Hepatocyte (in vitro differentiated cells): ENCODE data around the gene GPR78.

ENCODE experiments used
- CTCF ChIP-seq: fragments of 200-600 bp; sonication (generic); IDR thresholded peaks from 2 replicates; pipeline ENCODE4 v1.5.1; 2016; ENCODE audit warnings: antibody characterized with exemption, mild to moderate bottlenecking; ENCODE audit not compliant: poor library complexity
- EZH2 ChIP-seq: fragments of 200-600 bp; sonication (generic); IDR thresholded peaks from 2 replicates; pipeline ENCODE4 v1.6.1; 2016; ENCODE audit warnings: antibody characterized with exemption, mild to moderate bottlenecking, borderline replicate concordance

GRCh38 chr4:8540991-8541390 is 39.2 kb upstream of the GPR78 start:
- no peak for TF ChIP-seq EZH2
- TF ChIP-seq CTCF = no peak
